HL-60 (cell line): ENCODE measurements around the gene CHMP6.

Experiments used
- GABPA ChIP-seq: IDR thresholded peaks from 2 replicates; pipeline ENCODE4 v1.6.1; 2012; ENCODE audit warnings: low read depth
- TF ChIP-seq, protein P1 (sequence below): IDR thresholded peaks from one replicate; pipeline ENCODE4 v1.5.1; 2011; ENCODE audit warnings: low read length, control low read depth, inconsistent platforms; ENCODE audit not compliant: insufficient read depth

GRCh38 chr17:80990921-80991644 lies 558 bp upstream of the CHMP6 start:
- TF ChIP-seq GABPA = no peak
- TF ChIP-seq, protein P1, sequence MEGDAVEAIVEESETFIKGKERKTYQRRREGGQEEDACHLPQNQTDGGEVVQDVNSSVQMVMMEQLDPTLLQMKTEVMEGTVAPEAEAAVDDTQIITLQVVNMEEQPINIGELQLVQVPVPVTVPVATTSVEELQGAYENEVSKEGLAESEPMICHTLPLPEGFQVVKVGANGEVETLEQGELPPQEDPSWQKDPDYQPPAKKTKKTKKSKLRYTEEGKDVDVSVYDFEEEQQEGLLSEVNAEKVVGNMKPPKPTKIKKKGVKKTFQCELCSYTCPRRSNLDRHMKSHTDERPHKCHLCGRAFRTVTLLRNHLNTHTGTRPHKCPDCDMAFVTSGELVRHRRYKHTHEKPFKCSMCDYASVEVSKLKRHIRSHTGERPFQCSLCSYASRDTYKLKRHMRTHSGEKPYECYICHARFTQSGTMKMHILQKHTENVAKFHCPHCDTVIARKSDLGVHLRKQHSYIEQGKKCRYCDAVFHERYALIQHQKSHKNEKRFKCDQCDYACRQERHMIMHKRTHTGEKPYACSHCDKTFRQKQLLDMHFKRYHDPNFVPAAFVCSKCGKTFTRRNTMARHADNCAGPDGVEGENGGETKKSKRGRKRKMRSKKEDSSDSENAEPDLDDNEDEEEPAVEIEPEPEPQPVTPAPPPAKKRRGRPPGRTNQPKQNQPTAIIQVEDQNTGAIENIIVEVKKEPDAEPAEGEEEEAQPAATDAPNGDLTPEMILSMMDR = no peak
